GM12875 (cell line): ENCODE measurements around the gene SEC16A.

ENCODE experiments used
- H3K4me3 ChIP-seq: one replicate; pipeline ENCODE4 v1.5.1; 2011; ENCODE audit warnings: low read depth, low read length, control low read depth
- CTCF ChIP-seq: IDR thresholded peaks from 2 replicates; pipeline ENCODE4 v1.5.1; 2011; ENCODE audit warnings: low read depth, mild to moderate bottlenecking, control low read depth, inconsistent platforms, low read length, moderate library complexity, borderline replicate concordance; ENCODE audit not compliant: insufficient read depth

SEC16A gene

GRCh38 chr9:136437430-136437829 lies 45.4 kb downstream of the SEC16A start:
- no peak for TF ChIP-seq CTCF
- H3K4me3 ChIP-seq: no peak overlapping the region

DNA sequence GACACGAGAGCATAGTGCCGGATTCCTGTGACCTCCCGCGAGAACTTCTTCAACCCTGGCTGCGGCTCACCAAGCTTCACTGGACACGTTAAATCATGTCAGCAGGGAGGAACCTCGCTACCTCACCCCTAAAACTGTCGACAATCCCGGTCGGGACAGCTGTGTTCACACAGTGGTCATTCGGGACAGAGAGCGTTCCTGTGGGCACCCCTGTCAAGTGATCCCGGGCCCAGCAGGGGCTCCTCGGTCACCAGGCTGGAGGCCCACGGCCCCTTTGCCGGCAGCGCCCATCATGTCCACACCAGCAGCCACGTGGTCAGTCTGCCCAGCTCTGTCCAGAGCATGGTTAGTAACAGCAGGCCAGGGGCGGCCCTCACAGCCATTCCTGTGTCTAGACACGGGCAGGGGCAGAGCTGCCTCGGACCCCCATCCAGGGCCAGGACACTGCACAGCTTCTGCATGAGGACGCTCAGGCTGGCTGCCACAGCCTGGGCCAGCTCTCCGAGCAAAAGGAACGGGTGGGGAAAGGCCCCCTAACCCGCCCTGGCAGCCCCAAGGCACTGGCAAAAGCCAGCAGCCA lies 46.7 kb downstream of the SEC16A start:
- no peak overlapping the region for H3K4me3 ChIP-seq
- no peak for TF ChIP-seq CTCF

GRCh38 chr9:136434580-136435169 lies 48.2 kb downstream of the SEC16A start:
- no peak for TF ChIP-seq CTCF
- no peak overlapping the region for H3K4me3 ChIP-seq

- no peak overlapping the region for H3K4me3 ChIP-seq
- TF ChIP-seq CTCF: no peak
Measured at GRCh38 chr9:136433849-136434579, 48.8 kb downstream of the SEC16A start.

GRCh38 chr9:136433043-136433715 lies 49.7 kb downstream of the SEC16A start:
- TF ChIP-seq CTCF: no peak
- no peak overlapping the region for H3K4me3 ChIP-seq

DNA sequence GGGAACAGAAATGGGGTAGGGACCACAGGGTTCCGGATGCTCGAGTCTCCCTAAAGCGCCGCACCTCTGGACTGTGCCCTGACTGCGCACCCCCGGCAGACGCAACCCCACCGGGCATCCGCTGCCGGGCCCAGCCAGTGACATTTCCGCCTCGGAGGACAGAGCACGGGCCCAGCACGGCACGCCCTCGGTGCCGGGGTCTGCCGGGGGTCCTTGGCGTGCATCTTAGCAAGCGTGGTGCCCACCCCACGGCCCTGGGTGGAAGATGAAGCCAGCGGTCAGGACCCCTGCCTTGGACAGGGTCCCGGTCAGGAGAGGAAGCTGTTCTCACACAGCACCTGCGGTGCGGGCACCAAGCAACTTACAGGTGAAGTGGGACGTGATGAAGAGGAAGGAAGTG lies 50.2 kb downstream of the SEC16A start:
- TF ChIP-seq CTCF: no peak
- H3K4me3 ChIP-seq: no peak overlapping the region

GRCh38 chr9:136431782-136432350 lies 51.0 kb downstream of the SEC16A start:
- H3K4me3 ChIP-seq: no peak overlapping the region
- no peak for TF ChIP-seq CTCF
